Heart left ventricle (tissue), 16 donors: ENCODE measurements around the gene DDX46. TPM values are rescaled to one million over a fixed set of nuclear protein-coding genes. Genes with fewer than 3 reads are reported as not detected.

ENCODE experiments used
- ATAC-seq, 4 donors: fragments of 200-7000 bp; cut with Tn5 transposase; one replicate each; pipeline ENCODE4 v1.9.1; 2020 to 2022; ENCODE audit warnings: moderate library complexity in 4 of 4, mild to moderate bottlenecking in 3 of 4, moderate number of reproducible peaks in 1 of 4
- DNase-seq, 5 donors: peaks; one replicate each; pipeline ENCODE4 v3.0.0-alpha.2; 2020
- H3K27ac ChIP-seq, 12 donors: fragments of 200-600 bp; sonication (generic) in 4 of 12; one replicate each; pipeline versions ENCODE4 v1.5.0 to v1.8.0; 2016 to 2022; ENCODE audit warnings: mild to moderate bottlenecking in 2 of 12
- H3K27me3 ChIP-seq, 9 donors: fragments of 200-600 bp; sonication (generic) in 2 of 9; one replicate each; pipeline versions ENCODE4 v1.5.1 to v1.8.0; 2016 to 2022; ENCODE audit warnings: mild to moderate bottlenecking in 3 of 9
- H3K36me3 ChIP-seq, 9 donors: fragments of 200-600 bp; sonication (generic) in 2 of 9; one replicate each; pipeline versions ENCODE4 v1.5.0 to v1.8.0; 2018 to 2022; ENCODE audit warnings: mild to moderate bottlenecking in 2 of 9
- H3K4me1 ChIP-seq, 12 donors: fragments of 200-600 bp; sonication (generic) in 4 of 12; one replicate each; pipeline versions ENCODE4 v1.5.0 to v1.8.0; 2016 to 2022; ENCODE audit warnings: mild to moderate bottlenecking in 3 of 12
- H3K4me3 ChIP-seq, 12 donors: fragments of 200-600 bp; sonication (generic) in 4 of 12; one replicate each; pipeline versions ENCODE4 v1.5.0 to v1.8.0; 2017 to 2022; ENCODE audit warnings: mild to moderate bottlenecking in 9 of 12, moderate library complexity in 4 of 12
- H3K9me3 ChIP-seq, 12 donors: fragments of 200-600 bp; sonication (generic) in 4 of 12; one replicate each; pipeline versions ENCODE4 v1.5.0 to v1.8.0; 2016 to 2022; ENCODE audit warnings: mild to moderate bottlenecking in 1 of 12
- POLR2A ChIP-seq, 2 donors: fragments of 450-650 bp; IDR thresholded peaks; one replicate each; pipeline ENCODE4 v1.6.1; 2017; ENCODE audit warnings: antibody characterized with exemption in 2 of 2, mild to moderate bottlenecking in 2 of 2, moderate library complexity in 2 of 2
- WGBS, 4 donors: extraction: QIAGEN DNeasy Blood & Tissue Kit in 2 of 4; methylation state at CpG; one replicate each; pipeline versions ENCODE4 v1.1.5 to v1.1.7; 2013 to 2018; 5-methylcytosine and 5-hydroxymethylcytosine counted together
- intact Hi-C, 10 donors: fragments of 100-400 bp; cut with DNase I; formaldehyde crosslinking; loops; one replicate each; pipeline versions ENCODE4 v1.11.1 to v1.14.2; 2022
- polyA plus RNA-seq, 2 donors: library from polyadenylated mRNA; stranded (reverse); fragments of 200-250 nt; gene quantifications; one replicate each; pipeline ENCODE4 v1.2.3, GENCODE V29; 2013
- total RNA-seq, 9 donors: library from RNA; depleted of rRNA in 2 of 9; stranded (reverse); fragments of >200 nt in 2 of 9; fragmentation: NEBNext Ultra II Directional in 3 of 9; extraction: Animal tissue kit (Norgen Biotek cat#: 25700) in 3 of 9; gene quantifications; one replicate each; pipeline versions ENCODE4 v1.1.0 to v1.2.4, GENCODE V29; 2016 to 2023
- TF ChIP-seq, protein P1 (sequence below), 12 donors: fragments of 200-600 bp; sonication (generic) in 4 of 12; IDR thresholded peaks; one replicate each; pipeline versions ENCODE4 v1.5.0 to v1.8.0; 2018 to 2022; ENCODE audit warnings: antibody characterized with exemption in 12 of 12, mild to moderate bottlenecking in 5 of 12
- donor health status: ischemic (EF 13 %, LVEDD 7.1; RV severe dilation, severe dysfunction).
- donor health status: healthy with polysubstance abuse.
- donor health status: DM: no; HTN: yes; CAD: no.
- donor health status: DM: no; HTN: no; CAD: no.
- donor health status: ischemic (EF 25% LVEDD 6.9; RV normal size, moderate dysfunction).
- donor health status: ischemic (EF 25% LVEDD 5.7; RV mildly dilated, moderate dysfunction).
- donor health status: healthy.
- donor health status: DM: yes; HTN: yes; CAD: no.
- donor health status: ischemic (EF 35%, LVEDD 5.7; RV mildly dilated, moderate dysfunction).
- donor health status: nonischemic (EF 11% LVEDD 7.7; RV severe dilation, severe dysfunction).
- donor health status: DM: yes; HTN: yes; CAD: no.
- donor health status: PGD.
- donor health status: ischemic (EF 29% LVEDD 5.4; RV normal size, mild dysfunction).
- donor health status: nonischemic (EF 23%, LVEDD 6.1; RV moderate dilation, normal function).

Gene DDX46
- total and polyA plus RNA-seq, 11 donors, result 14.3 to 37.0 (median 28.8) TPM

DNA sequence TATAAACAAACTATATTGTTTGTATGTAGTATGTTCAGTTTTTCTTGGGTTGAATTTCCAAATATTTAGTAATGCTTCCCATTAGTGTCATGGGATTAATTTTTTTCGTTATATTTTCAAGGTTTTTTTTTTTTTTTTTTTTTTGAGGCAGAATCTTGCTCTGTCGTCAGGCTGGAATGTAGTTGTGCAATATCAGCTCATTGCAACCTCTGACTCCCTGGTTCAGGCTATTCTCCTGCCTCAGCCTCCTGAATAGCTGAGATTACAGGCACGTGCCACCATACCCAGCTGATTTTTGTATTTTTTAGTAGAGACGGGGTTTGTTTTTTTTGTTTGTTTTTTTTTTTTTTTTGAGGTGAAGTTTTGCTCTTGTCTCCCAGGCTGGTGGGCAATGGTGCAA is 10.6 kb downstream of the DDX46 start:
- intact Hi-C loops, result no loop called here
- H3K36me3 ChIP-seq, result peaks cover 3 to 100% (median 100%) of the 10 kb centered on the region in 9 donors
- DNase-seq (no peak), ATAC-seq (no peak)
- no peaks in the 10 kb centered on the region for H3K27me3 ChIP-seq
- 76 to 81% (median 80%) methylated on average over 4 of the region's 4 CpGs for WGBS, 4 donors
- H3K27ac ChIP-seq, result no peak overlapping the region
- TF ChIP-seq, protein P1, sequence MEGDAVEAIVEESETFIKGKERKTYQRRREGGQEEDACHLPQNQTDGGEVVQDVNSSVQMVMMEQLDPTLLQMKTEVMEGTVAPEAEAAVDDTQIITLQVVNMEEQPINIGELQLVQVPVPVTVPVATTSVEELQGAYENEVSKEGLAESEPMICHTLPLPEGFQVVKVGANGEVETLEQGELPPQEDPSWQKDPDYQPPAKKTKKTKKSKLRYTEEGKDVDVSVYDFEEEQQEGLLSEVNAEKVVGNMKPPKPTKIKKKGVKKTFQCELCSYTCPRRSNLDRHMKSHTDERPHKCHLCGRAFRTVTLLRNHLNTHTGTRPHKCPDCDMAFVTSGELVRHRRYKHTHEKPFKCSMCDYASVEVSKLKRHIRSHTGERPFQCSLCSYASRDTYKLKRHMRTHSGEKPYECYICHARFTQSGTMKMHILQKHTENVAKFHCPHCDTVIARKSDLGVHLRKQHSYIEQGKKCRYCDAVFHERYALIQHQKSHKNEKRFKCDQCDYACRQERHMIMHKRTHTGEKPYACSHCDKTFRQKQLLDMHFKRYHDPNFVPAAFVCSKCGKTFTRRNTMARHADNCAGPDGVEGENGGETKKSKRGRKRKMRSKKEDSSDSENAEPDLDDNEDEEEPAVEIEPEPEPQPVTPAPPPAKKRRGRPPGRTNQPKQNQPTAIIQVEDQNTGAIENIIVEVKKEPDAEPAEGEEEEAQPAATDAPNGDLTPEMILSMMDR (IDR thresholded peaks at IDR 0.05), result no peak
- no peak for TF ChIP-seq POLR2A (IDR thresholded peaks at IDR 0.05)
- no peaks in the 10 kb centered on the region for H3K4me1 ChIP-seq
- no peak overlapping the region for H3K4me3 ChIP-seq
- no peaks in the 10 kb centered on the region for H3K9me3 ChIP-seq

DNA sequence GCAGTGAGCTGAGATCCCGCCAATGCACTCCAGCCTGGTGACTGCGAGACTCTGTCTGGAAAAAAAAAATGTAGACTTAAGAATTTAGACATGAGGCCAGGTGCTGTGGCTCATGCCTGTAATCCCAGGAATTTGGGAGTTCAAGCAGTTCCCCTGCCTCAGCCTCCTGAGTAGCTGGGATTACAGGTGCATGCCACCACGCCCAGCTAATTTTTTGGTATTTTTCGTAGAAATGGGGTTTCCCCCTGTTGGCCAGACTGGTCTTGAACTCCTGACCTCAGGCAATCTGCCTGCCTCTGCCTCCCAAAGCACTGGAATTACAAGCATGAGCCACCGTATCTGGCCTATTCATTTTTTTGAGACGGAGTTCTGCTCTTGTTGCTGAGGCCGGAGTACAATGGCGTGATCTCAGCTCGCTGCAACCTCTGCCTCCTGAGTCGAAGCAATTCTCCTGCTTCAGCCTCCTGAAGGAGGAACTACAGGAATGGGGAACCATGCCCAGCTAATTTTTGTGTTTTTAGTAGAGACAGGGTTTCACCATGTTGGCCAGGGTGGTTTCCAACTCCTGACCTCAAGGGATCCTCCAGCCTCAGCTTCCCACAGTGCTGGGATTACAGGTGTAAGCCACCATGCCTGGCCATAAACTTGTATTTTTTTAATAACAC is 14.0 kb downstream of the DDX46 start:
- no peak for TF ChIP-seq POLR2A (IDR thresholded peaks at IDR 0.05)
- TF ChIP-seq, protein P1 (IDR thresholded peaks at IDR 0.05), result no peak
- intact Hi-C loops, result no loop called here
- Histone ChIP-seq H3K27me3 (no peaks in the 10 kb centered on the region), H3K9me3 (no peaks in the 10 kb centered on the region), H3K27ac (no peak overlapping the region), H3K36me3 (peaks cover 3 to 100% (median 100%) of the 10 kb centered on the region in 9 donors), H3K4me1 (no peaks in the 10 kb centered on the region), H3K4me3 (no peak overlapping the region)
- no peak for ATAC-seq
- 93 to 97% (median 95%) methylated on average over 10 of the region's 10 CpGs for WGBS, 4 donors
- no peak for DNase-seq

GRCh38 chr5:134777366-134777765 is 18.8 kb downstream of the DDX46 start:
- no peak for ATAC-seq
- peaks cover 0 to 99% (median 99%) of the 10 kb centered on the region in 9 donors for H3K36me3 ChIP-seq
- TF ChIP-seq, protein P1 (IDR thresholded peaks at IDR 0.05), result no peak
- TF ChIP-seq POLR2A (IDR thresholded peaks at IDR 0.05), result no peak
- no peaks in the 10 kb centered on the region for H3K27me3 ChIP-seq
- no peak for DNase-seq
- no peak overlapping the region for H3K4me3 ChIP-seq
- H3K4me1 ChIP-seq, result no peaks in the 10 kb centered on the region
- WGBS, 4 donors, result 89 to 94% (median 93%) methylated on average over 2 of the region's 2 CpGs
- no peaks in the 10 kb centered on the region for H3K9me3 ChIP-seq
- intact Hi-C loops, result no loop called here
- no peak overlapping the region for H3K27ac ChIP-seq

GRCh38 chr5:134784241-134784920 is 25.8 kb downstream of the DDX46 start:
- H3K27me3 ChIP-seq, result no peaks in the 10 kb centered on the region
- DNase-seq (no peak), ATAC-seq (no peak)
- 57 to 69% (median 59%) methylated on average over 4 of the region's 4 CpGs for WGBS, 4 donors
- H3K9me3 ChIP-seq, result no peaks in the 10 kb centered on the region
- H3K27ac ChIP-seq, result no peak overlapping the region
- H3K4me1 ChIP-seq, result no peaks in the 10 kb centered on the region
- H3K36me3 ChIP-seq, result peaks cover 0 to 99% (median 95%) of the 10 kb centered on the region in 9 donors
- TF ChIP-seq, protein P1 (IDR thresholded peaks at IDR 0.05), result peak in 1 of 12 donors; percentile 8
- TF ChIP-seq POLR2A (IDR thresholded peaks at IDR 0.05), result no peak
- no peak overlapping the region for H3K4me3 ChIP-seq
- intact Hi-C loops, result loop anchor here in 4 of 10 donors (10.0 kb wide), 2 partner anchors 80 to 100 kb away; no protein-coding TSS in a partner anchor
